ENCODE results near the gene NCKAP5. TPM values are rescaled to one million over a fixed set of nuclear protein-coding genes. Genes with fewer than 3 reads are reported as not detected.

NCKAP5 gene
- total RNA-seq, 1 donor from 2014 or later, result 2.7 TPM

- Histone ChIP-seq H3K79me2 (ENCODE audit: insufficient read depth, low read length) (no peaks in the 10 kb centered on the region), H3K4me2 (ENCODE audit: low read length) (no peak overlapping the region), H3K27ac (ENCODE audit: low read depth, low read length) (no peak overlapping the region), H2AFZ (ENCODE audit: low read depth, low read length) (no peak overlapping the region), H3K9me3 (ENCODE audit: insufficient read depth, low read depth, low read length) (no peaks in the 10 kb centered on the region), H3K9ac (ENCODE audit: low read length) (no peak overlapping the region), H3K36me3 (ENCODE audit: insufficient read depth, low read length) (no peaks in the 10 kb centered on the region), H3K4me1 (ENCODE audit: insufficient read depth, low read length) (no peaks in the 10 kb centered on the region), H4K20me1 (ENCODE audit: insufficient read depth, low read length) (no peaks in the 10 kb centered on the region), H3K4me3 (ENCODE audit: insufficient read depth, low read depth, low read length) (no peak overlapping the region), H3K27me3 (ENCODE audit: insufficient read depth, low read length) (no peaks in the 10 kb centered on the region)
- H3K27ac Mint-ChIP-seq (ENCODE audit: unreplicated experiment), result no peak overlapping the region
- no peak for TF ChIP-seq EZH2 (IDR thresholded peaks at IDR 0.05; ENCODE audit: insufficient read depth, low read length)
- TF ChIP-seq CTCF (IDR thresholded peaks at IDR 0.05; ENCODE audit: insufficient read depth, low read depth, low read length), result no peak
- H3K4me1 Mint-ChIP-seq (ENCODE audit: low read depth, unreplicated experiment), result no peaks in the 10 kb centered on the region
- DNase-seq (ENCODE audit: low read depth) (peak; percentile 30), FAIRE-seq (no peak)
- H3K36me3 Mint-ChIP-seq (ENCODE audit: low read depth, unreplicated experiment), result peaks cover 1% of the 10 kb centered on the region
- H3K9me3 Mint-ChIP-seq (ENCODE audit: unreplicated experiment), result peaks cover 10% of the 10 kb centered on the region
- no peaks in the 10 kb centered on the region for H3K27me3 Mint-ChIP-seq (ENCODE audit: low read depth, unreplicated experiment)
- no peak overlapping the region for H3K4me3 Mint-ChIP-seq (ENCODE audit: unreplicated experiment)
These were observed 826.5 kb downstream of the NCKAP5 start for GRCh38 chr2:132741754-132742153.

- H4K20me1 ChIP-seq (ENCODE audit: insufficient read depth, low read length), result no peaks in the 10 kb centered on the region
- no peaks in the 10 kb centered on the region for H3K27me3 ChIP-seq (ENCODE audit: insufficient read depth, low read length)
- H3K4me1 Mint-ChIP-seq (ENCODE audit: low read depth, unreplicated experiment), result no peaks in the 10 kb centered on the region
- no peaks in the 10 kb centered on the region for H3K79me2 ChIP-seq (ENCODE audit: insufficient read depth, low read length)
- H3K4me1 ChIP-seq (ENCODE audit: insufficient read depth, low read length), result no peaks in the 10 kb centered on the region
- H3K4me3 ChIP-seq (ENCODE audit: insufficient read depth, low read depth, low read length), result no peak overlapping the region
- H3K9ac ChIP-seq (ENCODE audit: low read length), result no peak overlapping the region
- H2AFZ ChIP-seq (ENCODE audit: low read depth, low read length), result no peak overlapping the region
- FAIRE-seq, result no peak
- no peak overlapping the region for H3K4me2 ChIP-seq (ENCODE audit: low read length)
- H3K9me3 ChIP-seq (ENCODE audit: insufficient read depth, low read depth, low read length), result no peaks in the 10 kb centered on the region
- no peak overlapping the region for H3K27ac ChIP-seq (ENCODE audit: low read depth, low read length)
- peaks cover 1% of the 10 kb centered on the region for H3K36me3 Mint-ChIP-seq (ENCODE audit: low read depth, unreplicated experiment)
- H3K27ac Mint-ChIP-seq (ENCODE audit: unreplicated experiment), result no peak overlapping the region
- no peak overlapping the region for H3K4me3 Mint-ChIP-seq (ENCODE audit: unreplicated experiment)
- H3K9me3 Mint-ChIP-seq (ENCODE audit: unreplicated experiment), result peaks cover 5% of the 10 kb centered on the region
- peaks cover under 1% of the 10 kb centered on the region for H3K27me3 Mint-ChIP-seq (ENCODE audit: low read depth, unreplicated experiment)
- H3K36me3 ChIP-seq (ENCODE audit: insufficient read depth, low read length), result no peaks in the 10 kb centered on the region
- DNase-seq (ENCODE audit: low read depth), result peak; percentile 14
- TF ChIP-seq CTCF (IDR thresholded peaks at IDR 0.05; ENCODE audit: insufficient read depth, low read depth, low read length), result no peak
- TF ChIP-seq EZH2 (IDR thresholded peaks at IDR 0.05; ENCODE audit: insufficient read depth, low read length), result no peak
These were observed 828.1 kb downstream of the NCKAP5 start for GRCh38 chr2:132740081-132740720.

GRCh38 chr2:132738223-132738622 lies 830.0 kb downstream of the NCKAP5 start:
- no peak overlapping the region for H3K27ac Mint-ChIP-seq (ENCODE audit: unreplicated experiment)
- no peaks in the 10 kb centered on the region for H3K9me3 ChIP-seq (ENCODE audit: insufficient read depth, low read depth, low read length)

More at GRCh38 chr2:132738223-132738622, 830.0 kb downstream of the NCKAP5 start:
- Histone ChIP-seq H3K4me2 (ENCODE audit: low read length) (no peak overlapping the region), H3K27ac (ENCODE audit: low read depth, low read length) (no peak overlapping the region), H2AFZ (ENCODE audit: low read depth, low read length) (no peak overlapping the region), H3K9ac (ENCODE audit: low read length) (no peak overlapping the region), H3K36me3 (ENCODE audit: insufficient read depth, low read length) (no peaks in the 10 kb centered on the region), H3K27me3 (ENCODE audit: insufficient read depth, low read length) (no peaks in the 10 kb centered on the region), H3K4me3 (ENCODE audit: insufficient read depth, low read depth, low read length) (no peak overlapping the region), H3K4me1 (ENCODE audit: insufficient read depth, low read length) (no peaks in the 10 kb centered on the region), H3K79me2 (ENCODE audit: insufficient read depth, low read length) (no peaks in the 10 kb centered on the region), H4K20me1 (ENCODE audit: insufficient read depth, low read length) (no peaks in the 10 kb centered on the region)
- peaks cover 1% of the 10 kb centered on the region for H3K36me3 Mint-ChIP-seq (ENCODE audit: low read depth, unreplicated experiment)
- peaks cover 4% of the 10 kb centered on the region for H3K27me3 Mint-ChIP-seq (ENCODE audit: low read depth, unreplicated experiment)
- DNase-seq (ENCODE audit: low read depth) (no peak), FAIRE-seq (no peak)
- H3K9me3 Mint-ChIP-seq (ENCODE audit: unreplicated experiment), result peaks cover 4% of the 10 kb centered on the region
- no peak for TF ChIP-seq EZH2 (IDR thresholded peaks at IDR 0.05; ENCODE audit: insufficient read depth, low read length)
- TF ChIP-seq CTCF (IDR thresholded peaks at IDR 0.05; ENCODE audit: insufficient read depth, low read depth, low read length), result no peak
- no peak overlapping the region for H3K4me3 Mint-ChIP-seq (ENCODE audit: unreplicated experiment)
- peaks cover 5% of the 10 kb centered on the region for H3K4me1 Mint-ChIP-seq (ENCODE audit: low read depth, unreplicated experiment)
